ENCODE data around the gene PLEKHO2. TPM values are rescaled to one million over a fixed set of nuclear protein-coding genes. Genes with fewer than 3 reads are reported as not detected.

Gene PLEKHO2
- total and polyA plus RNA-seq, 10 of the 15 experiments (the other 5 are each of a cell fraction or from before 2014, with no cell fraction given), result 1.4 to 25.6 (median 20.5) TPM

- FAIRE-seq, result no peak
- ChIA-PET POLR2A (interaction anchor here (0.6 kb wide), 2 partner anchors 120 to 148 kb away, joined by 3 to 4 read pairs; no protein-coding TSS in a partner anchor), CTCF (no interaction called here)
These were observed 28.6 kb downstream of the PLEKHO2 start for GRCh38 chr15:64870353-64870752.

More at GRCh38 chr15:64870353-64870752, 28.6 kb downstream of the PLEKHO2 start:
- H3K36me3 ChIP-seq (ENCODE audit: control insufficient read depth in 2 of 2, insufficient read depth in 2 of 2, low read length in 1 of 2), result peaks cover 5 to 12% of the 10 kb centered on the region in 2 experiments
- H3K4me3 ChIP-seq, result no peak overlapping the region
- H3K79me2 ChIP-seq (ENCODE audit: control insufficient read depth, insufficient read depth, low read length), result no peaks in the 10 kb centered on the region
- H3K9me3 ChIP-seq (replicated peaks; ENCODE audit: control insufficient read depth, insufficient read depth, low read length), result no peaks in the 10 kb centered on the region; the same call in 2 of the 3 replicates
- H4K20me1 ChIP-seq (ENCODE audit: control insufficient read depth, insufficient read depth), result no peaks in the 10 kb centered on the region
- peaks cover 20% of the 10 kb centered on the region for H3K4me1 ChIP-seq (ENCODE audit: control insufficient read depth, insufficient read depth, low read length)
- H2AFZ ChIP-seq (ENCODE audit: control insufficient read depth, low read depth, low read length), result no peak overlapping the region
- no peaks in the 10 kb centered on the region for H3K27me3 ChIP-seq (replicated peaks in 1 of 2; ENCODE audit: control insufficient read depth in 2 of 2, insufficient read depth in 2 of 2, low read length in 1 of 2)
- H3K27ac ChIP-seq (ENCODE audit: control insufficient read depth, insufficient read depth), result no peak overlapping the region
- H3K4me2 ChIP-seq (ENCODE audit: control insufficient read depth, insufficient read depth), result no peak overlapping the region
- H3K9ac ChIP-seq (ENCODE audit: control insufficient read depth, insufficient read depth, low read length), result no peak overlapping the region
- ChIA-PET RAD21 (ENCODE audit: unreplicated experiment) (interaction anchor here (0.6 kb wide), 1 partner anchor 135 kb away, joined by 3 read pairs; no protein-coding TSS in a partner anchor), SMC1A (ENCODE audit: uncharacterized antibody, unreplicated experiment) (interaction anchor here (1.1 kb wide), 1 partner anchor 12 kb away, joined by 3 read pairs; no protein-coding TSS in a partner anchor)
- ATAC-seq, result no peak
- in situ Hi-C loops (cut with MboI), result no loop called here
- WGBS (ENCODE audit: insufficient coverage, insufficient replicate concordance, low lambda C conversion rate, missing lambda C conversion rate), result 80% methylated on average over 9 of the region's 9 CpGs
- no peak for DNase-seq (ENCODE audit: low read depth, low spot score)
- intact Hi-C loops (cut with micrococcal nuclease; ENCODE audit: unreplicated experiment), result no loop called here
- TF ChIP-seq HCFC1 (IDR thresholded peaks at IDR 0.05; ENCODE audit: low read length), result no peak
- TF ChIP-seq KDM1A (IDR thresholded peaks at IDR 0.05; ENCODE audit: borderline replicate concordance), result no peak
- no peak for TF ChIP-seq CHD4 (IDR thresholded peaks at IDR 0.05)
- no peak for TF ChIP-seq RELA (IDR thresholded peaks at IDR 0.05; ENCODE audit: borderline replicate concordance, partially characterized antibody)
- no peak for TF ChIP-seq ZBTB33 (IDR thresholded peaks at IDR 0.05)
- TF ChIP-seq SMAD1 (IDR thresholded peaks at IDR 0.05; ENCODE audit: low read depth, partially characterized antibody), result no peak
- TF ChIP-seq NBN (IDR thresholded peaks at IDR 0.05), result no peak
- no peak for TF ChIP-seq FOS (IDR thresholded peaks at IDR 0.05; ENCODE audit: borderline replicate concordance, extremely low read depth, insufficient read length)
- no peak for TF ChIP-seq FOXM1 (IDR thresholded peaks at IDR 0.05; ENCODE audit: low read depth, low read length)
- TF ChIP-seq EZH2 (IDR thresholded peaks at IDR 0.05; ENCODE audit: borderline replicate concordance, control insufficient read depth, low read depth, low read length), result no peak
- no TSS peak for BruUV-seq (replicated peaks)
